Endothelial cell of umbilical vein (primary cell): ENCODE data around the gene TSPEAR. TPM values are rescaled to one million over a fixed set of nuclear protein-coding genes. Genes with fewer than 3 reads are reported as not detected.

ENCODE experiments used
- BruUV-seq: library from RNA; stranded (reverse); fragments of 400-500 nt; replicated peaks from 2 replicates; lab custom pipeline; 2021; lab: Mats Ljungman, UMichigan
- CTCF ChIA-PET: fragments of 300-600, 350-600 bp; sonication (Branson Sonifier 250); formaldehyde crosslinking; loops from one replicate; lab custom pipeline; 2021; ENCODE audit warnings: antibody characterized with exemption, inconsistent platforms; lab: Charles Lee
- POLR2A ChIA-PET: fragments of 300-600, 350-600 bp; sonication (Branson Sonifier 250); formaldehyde crosslinking; loops from one replicate; lab custom pipeline; 2021; ENCODE audit warnings: antibody characterized with exemption, inconsistent platforms; lab: Charles Lee
- DNase-seq: peaks from one replicate; pipeline ENCODE4 v3.0.0-alpha.2; 2011; ENCODE audit warnings: low read depth, low spot score
- FAIRE-seq: peaks from 2 replicates; lab custom pipeline; 2011; peaks lifted over from hg19 to GRCh38; lab: Jason Lieb, UNC
- H2AFZ ChIP-seq: 2 replicates; pipeline ENCODE4 v1.6.0; 2012; ENCODE audit warnings: low read depth, low read length, control low read depth, inconsistent platforms
- H3K27ac ChIP-seq: 2 replicates; pipeline ENCODE4 v1.5.1; 2011; ENCODE audit warnings: low read depth, mild to moderate bottlenecking, control low read depth, low read length, moderate library complexity; ENCODE audit not compliant: insufficient read depth
- H3K27me3 ChIP-seq, 2 experiments: 2 replicates each; pipeline versions ENCODE4 v1.6.0 to v1.6.1; 2011; ENCODE audit warnings: low read length in 2 of 2, mixed read lengths in 1 of 2; ENCODE audit not compliant: control insufficient read depth in 2 of 2, insufficient read depth in 2 of 2
- H3K36me3 ChIP-seq, 2 experiments: 2 replicates in 1 of 2; 3 replicates in 1 of 2; pipeline ENCODE4 v1.5.1; 2011; ENCODE audit warnings: low read length in 2 of 2, mild to moderate bottlenecking in 1 of 2, moderate library complexity in 1 of 2; ENCODE audit not compliant: control insufficient read depth in 2 of 2, insufficient read depth in 2 of 2; ENCODE audit errors: extremely low read depth in 1 of 2
- H3K4me1 ChIP-seq: 3 replicates; pipeline ENCODE4 v1.5.1; 2011; ENCODE audit warnings: mild to moderate bottlenecking, low read length; ENCODE audit not compliant: control insufficient read depth, insufficient read depth; ENCODE audit errors: extremely low read depth
- H3K4me2 ChIP-seq: 2 replicates; pipeline ENCODE4 v1.6.1; 2011; ENCODE audit warnings: low read length, control low read depth, mixed read lengths; ENCODE audit not compliant: insufficient read depth
- H3K4me3 ChIP-seq, 3 experiments: fragments of 200-600 bp in 1 of 3; sonication (generic), shearing (Covaris generic) in 1 of 3; replicated peaks in 1 of 3; 2 replicates each; pipeline ENCODE4 v1.5.1; 2011 to 2016; ENCODE audit warnings: control low read depth in 3 of 3, low read length in 3 of 3, mild to moderate bottlenecking in 2 of 3, inconsistent platforms in 1 of 3, low read depth in 1 of 3, moderate library complexity in 1 of 3; ENCODE audit not compliant: insufficient read depth in 1 of 3
- H3K79me2 ChIP-seq: 2 replicates; pipeline ENCODE4 v1.6.0; 2012; ENCODE audit warnings: low read length, inconsistent platforms; ENCODE audit not compliant: control insufficient read depth, insufficient read depth
- H3K9ac ChIP-seq: replicated peaks from 2 replicates; pipeline ENCODE3; 2011; ENCODE audit warnings: low read length, control low read depth; ENCODE audit not compliant: insufficient read depth; ENCODE audit errors: extremely low read depth
- H3K9me1 ChIP-seq: replicated peaks from 3 replicates; pipeline ENCODE4 v1.6.0; 2011; ENCODE audit warnings: mild to moderate bottlenecking, low read length; ENCODE audit not compliant: control insufficient read depth, insufficient read depth; ENCODE audit errors: extremely low read depth
- H3K9me3 ChIP-seq: replicated peaks from 2 replicates; pipeline ENCODE4 v1.5.1; 2012; ENCODE audit warnings: low read length, inconsistent platforms; ENCODE audit not compliant: control insufficient read depth, insufficient read depth
- H4K20me1 ChIP-seq: replicated peaks from 2 replicates; pipeline ENCODE3; 2011; ENCODE audit warnings: mild to moderate bottlenecking, low read length; ENCODE audit not compliant: control insufficient read depth, insufficient read depth; ENCODE audit errors: extremely low read depth
- CTCF ChIP-seq, 2 donors: IDR thresholded peaks; 1 replicate in 1 of 2; 2 replicates in 1 of 2; pipeline ENCODE4 v1.5.1; 2011; ENCODE audit warnings: low read length in 2 of 2, mild to moderate bottlenecking in 2 of 2, moderate library complexity in 2 of 2, control low read depth in 1 of 2, inconsistent platforms in 1 of 2, low read depth in 1 of 2; ENCODE audit not compliant: insufficient read depth in 1 of 2; ENCODE audit errors: extremely low read depth in 1 of 2
- EZH2 ChIP-seq: IDR thresholded peaks from 2 replicates; pipeline ENCODE4 v1.6.1; 2012; ENCODE audit warnings: borderline replicate concordance, low read depth, mild to moderate bottlenecking, moderate library complexity, low read length, inconsistent platforms; ENCODE audit not compliant: severe bottlenecking
- FOS ChIP-seq: IDR thresholded peaks from 2 replicates; pipeline ENCODE4 v1.6.1; 2011; ENCODE audit warnings: mild to moderate bottlenecking, low read length, moderate library complexity, borderline replicate concordance; ENCODE audit not compliant: insufficient read depth
- GATA2 ChIP-seq: IDR thresholded peaks from 2 replicates; pipeline ENCODE4 v1.7.0; 2011; ENCODE audit warnings: low read depth, mild to moderate bottlenecking, moderate library complexity, mixed read lengths, low read length; ENCODE audit not compliant: insufficient read length, insufficient read depth
- JUN ChIP-seq: IDR thresholded peaks from 2 replicates; pipeline ENCODE4 v1.6.1; 2011; ENCODE audit warnings: borderline replicate concordance, low read depth; ENCODE audit not compliant: insufficient read length, insufficient read depth
- MAX ChIP-seq: IDR thresholded peaks from 2 replicates; pipeline ENCODE4 v1.6.1; 2011; ENCODE audit not compliant: insufficient read depth, insufficient read length
- MYC ChIP-seq: IDR thresholded peaks from one replicate; pipeline ENCODE4 v1.6.1; 2011; ENCODE audit warnings: mild to moderate bottlenecking, low read depth, low read length
- POLR2A ChIP-seq: IDR thresholded peaks from 2 replicates; pipeline ENCODE4 v1.6.1; 2012; ENCODE audit warnings: low read depth, mild to moderate bottlenecking, control low read depth, low read length
- POLR2AphosphoS5 ChIP-seq: IDR thresholded peaks from 2 replicates; pipeline ENCODE4 v1.6.1; 2012; ENCODE audit warnings: low read depth, mild to moderate bottlenecking, control low read depth, low read length, moderate library complexity; ENCODE audit not compliant: insufficient read depth
- dilution Hi-C: fragments of 300-500 bp; cut with MboI; formaldehyde crosslinking; loops from one replicate; pipeline ENCODE4 v1.15.0; 2019; ENCODE audit warnings: low sequenced_read_pairs; ENCODE audit not compliant: extremely low pct_ligation_motif_present
- intact Hi-C: fragments of 100-400 bp; cut with micrococcal nuclease; formaldehyde crosslinking; loops from one replicate; pipeline ENCODE4 v1.10.0; 2022
- polyA plus RNA-seq, 4 experiments: library from polyadenylated mRNA; depleted of rRNA in 3 of 4; stranded (reverse) in 3 of 4; unstranded in 1 of 4; fragments of >200 nt; gene quantifications; 2 replicates each; pipeline versions ENCODE4 v1.2.1 to v1.2.3, GENCODE V29; 2011 to 2012; ENCODE audit warnings: missing spikeins in 1 of 4
- total RNA-seq: library from RNA; stranded (reverse); gene quantifications from 2 replicates; pipeline ENCODE4 v1.2.3, GENCODE V29; 2021

Gene TSPEAR
- total and polyA plus RNA-seq, 2 donors (not counting 3 experiments of a cell fraction or from before 2014, with no cell fraction given) = 0.01 TPM; not detected in 1

- no TSS peak for BruUV-seq
- FAIRE-seq (no peak), DNase-seq (no peak)
- Histone ChIP-seq H3K79me2 (no peaks in the 10 kb centered on the region), H3K4me3 (no peak overlapping the region), H3K4me2 (no peak overlapping the region), H2AFZ (no peak overlapping the region), H3K9me3 (no peaks in the 10 kb centered on the region), H3K36me3 (no peaks in the 10 kb centered on the region), H3K27me3 (no peaks in the 10 kb centered on the region), H3K9ac (no peak overlapping the region), H3K4me1 (no peaks in the 10 kb centered on the region), H3K9me1 (no peaks in the 10 kb centered on the region), H4K20me1 (no peaks in the 10 kb centered on the region), H3K27ac (no peak overlapping the region)
- ChIA-PET POLR2A (no interaction called here), CTCF (no interaction called here)
- no peak for TF ChIP-seq POLR2A
- TF ChIP-seq CTCF (IDR thresholded peaks at IDR 0.05; ENCODE audit: extremely low read depth in 1 of 2, insufficient read depth in 1 of 2, low read depth in 1 of 2, low read length in 2 of 2) = no peak
- TF ChIP-seq EZH2 = no peak
- TF ChIP-seq GATA2 = no peak
- no peak for TF ChIP-seq FOS
- no peak for TF ChIP-seq JUN
- no peak for TF ChIP-seq MAX
- TF ChIP-seq MYC = no peak
- TF ChIP-seq POLR2AphosphoS5 = no peak
- dilution Hi-C loops = no loop called here
- intact Hi-C loops = no loop called here
Observed at GRCh38 chr21:44644878-44645277, 66.5 kb downstream of the TSPEAR start.
